MM.1S (cell line): ENCODE data around the gene COPB2.

Experiments
- DNase-seq: peaks from one replicate; pipeline ENCODE4 v3.0.0-alpha.2; 2015
- H2AFZ ChIP-seq: fragments of 300-600 bp; sonication (generic); 2 replicates; pipeline ENCODE4 v1.6.0; 2016; ENCODE audit warnings: antibody characterized with exemption, low read length
- H3F3A ChIP-seq: fragments of 300-600 bp; sonication (generic); 2 replicates; pipeline ENCODE4 v1.6.1; 2016; ENCODE audit warnings: mild to moderate bottlenecking, antibody characterized with exemption, low read length, moderate library complexity, mixed read lengths; ENCODE audit not compliant: insufficient read depth
- H3K27ac ChIP-seq: fragments of 300-600 bp; sonication (generic); 2 replicates; pipeline ENCODE4 v1.5.1; 2016; ENCODE audit warnings: mild to moderate bottlenecking, low read length
- H3K27me3 ChIP-seq: fragments of 300-600 bp; sonication (generic); replicated peaks from 2 replicates; pipeline ENCODE4 v1.6.0; 2016; ENCODE audit warnings: low read length; ENCODE audit not compliant: insufficient read depth
- H3K36me3 ChIP-seq: fragments of 300-600 bp; sonication (generic); replicated peaks from 2 replicates; pipeline ENCODE4 v1.6.1; 2016; ENCODE audit warnings: mild to moderate bottlenecking, low read length, mixed read lengths; ENCODE audit not compliant: insufficient read depth
- H3K4me1 ChIP-seq: fragments of 300-600 bp; sonication (generic); 2 replicates; pipeline ENCODE4 v1.6.1; 2016; ENCODE audit warnings: low read length, mixed read lengths
- H3K4me2 ChIP-seq: fragments of 300-600 bp; sonication (generic); 2 replicates; pipeline ENCODE4 v1.6.0; 2016; ENCODE audit warnings: low read depth, low read length
- H3K4me3 ChIP-seq: fragments of 300-600 bp; sonication (generic); 2 replicates; pipeline ENCODE4 v1.5.1; 2016; ENCODE audit warnings: low read length, mixed read lengths
- H3K79me2 ChIP-seq: fragments of 300-600 bp; sonication (generic); 2 replicates; pipeline ENCODE4 v1.6.1; 2016; ENCODE audit warnings: mixed run types, low read length, mixed read lengths
- H3K9ac ChIP-seq: fragments of 300-600 bp; sonication (generic); 2 replicates; pipeline ENCODE4 v1.6.1; 2016; ENCODE audit warnings: low read length, mixed read lengths
- H3K9me2 ChIP-seq: fragments of 300-600 bp; sonication (generic); replicated peaks from 2 replicates; pipeline ENCODE4 v1.6.1; 2016; ENCODE audit warnings: mild to moderate bottlenecking, low read length, mixed read lengths; ENCODE audit not compliant: insufficient read depth
- H3K9me3 ChIP-seq: fragments of 300-600 bp; sonication (generic); replicated peaks from 2 replicates; pipeline ENCODE4 v1.6.1; 2016; ENCODE audit warnings: mild to moderate bottlenecking, low read length, mixed read lengths; ENCODE audit not compliant: insufficient read depth
- H4K20me1 ChIP-seq: fragments of 300-600 bp; sonication (generic); 2 replicates; pipeline ENCODE4 v1.6.1; 2016; ENCODE audit warnings: mild to moderate bottlenecking, low read length, moderate library complexity, mixed read lengths; ENCODE audit not compliant: insufficient read depth
- EZH2 ChIP-seq: fragments of 300-600 bp; sonication (generic); optimal IDR thresholded peaks from 2 replicates; pipeline ENCODE3; 2017; ENCODE audit warnings: low read depth, mild to moderate bottlenecking, antibody characterized with exemption, low read length, mixed read lengths
- EZH2phosphoT487 ChIP-seq: fragments of 300-600 bp; sonication (generic); IDR thresholded peaks from 2 replicates; pipeline ENCODE4 v1.6.1; 2018; ENCODE audit warnings: antibody characterized with exemption, low read length
- TF ChIP-seq, protein P1 (sequence below): fragments of 300-600 bp; sonication (generic); IDR thresholded peaks from 2 replicates; pipeline ENCODE4 v1.5.1; 2016; ENCODE audit warnings: antibody characterized with exemption, low read length, mixed read lengths

COPB2 gene

DNA sequence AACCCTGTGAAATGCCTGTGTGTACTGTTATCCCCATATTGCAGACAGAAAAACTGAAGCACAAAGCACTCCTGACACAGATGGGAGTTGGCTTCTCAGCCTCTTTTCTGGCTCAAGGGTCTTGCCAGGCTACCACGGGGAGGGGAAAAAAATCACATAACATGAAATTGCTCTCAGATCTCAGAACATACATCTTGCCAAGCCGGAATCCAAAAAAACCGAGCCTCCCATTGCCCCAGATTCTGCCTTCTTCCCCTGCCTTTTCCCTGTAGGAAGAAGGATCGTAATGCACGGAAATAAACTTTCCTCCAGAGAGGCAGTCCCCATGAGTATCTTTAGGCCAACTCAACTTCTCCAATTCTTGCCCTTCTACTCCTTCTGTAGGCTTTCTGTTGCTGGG, 62.2 kb downstream of the COPB2 start:
- Histone ChIP-seq H3K4me1 (peaks cover 4% of the 10 kb centered on the region; the same call in 1 of the 2 replicates), H3K9ac (no peak overlapping the region), H3K27me3 (no peaks in the 10 kb centered on the region), H3F3A (no peaks in the 10 kb centered on the region), H3K79me2 (no peaks in the 10 kb centered on the region), H3K4me2 (no peak overlapping the region), H3K9me3 (no peaks in the 10 kb centered on the region), H4K20me1 (no peaks in the 10 kb centered on the region), H3K36me3 (no peaks in the 10 kb centered on the region), H3K27ac (no peak overlapping the region), H2AFZ (no peak overlapping the region), H3K4me3 (no peak overlapping the region), H3K9me2 (no peaks in the 10 kb centered on the region)
- TF ChIP-seq, protein P1, sequence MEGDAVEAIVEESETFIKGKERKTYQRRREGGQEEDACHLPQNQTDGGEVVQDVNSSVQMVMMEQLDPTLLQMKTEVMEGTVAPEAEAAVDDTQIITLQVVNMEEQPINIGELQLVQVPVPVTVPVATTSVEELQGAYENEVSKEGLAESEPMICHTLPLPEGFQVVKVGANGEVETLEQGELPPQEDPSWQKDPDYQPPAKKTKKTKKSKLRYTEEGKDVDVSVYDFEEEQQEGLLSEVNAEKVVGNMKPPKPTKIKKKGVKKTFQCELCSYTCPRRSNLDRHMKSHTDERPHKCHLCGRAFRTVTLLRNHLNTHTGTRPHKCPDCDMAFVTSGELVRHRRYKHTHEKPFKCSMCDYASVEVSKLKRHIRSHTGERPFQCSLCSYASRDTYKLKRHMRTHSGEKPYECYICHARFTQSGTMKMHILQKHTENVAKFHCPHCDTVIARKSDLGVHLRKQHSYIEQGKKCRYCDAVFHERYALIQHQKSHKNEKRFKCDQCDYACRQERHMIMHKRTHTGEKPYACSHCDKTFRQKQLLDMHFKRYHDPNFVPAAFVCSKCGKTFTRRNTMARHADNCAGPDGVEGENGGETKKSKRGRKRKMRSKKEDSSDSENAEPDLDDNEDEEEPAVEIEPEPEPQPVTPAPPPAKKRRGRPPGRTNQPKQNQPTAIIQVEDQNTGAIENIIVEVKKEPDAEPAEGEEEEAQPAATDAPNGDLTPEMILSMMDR, result no peak
- TF ChIP-seq EZH2phosphoT487 (no peak), EZH2 (no peak)
- DNase-seq, result no peak

DNA sequence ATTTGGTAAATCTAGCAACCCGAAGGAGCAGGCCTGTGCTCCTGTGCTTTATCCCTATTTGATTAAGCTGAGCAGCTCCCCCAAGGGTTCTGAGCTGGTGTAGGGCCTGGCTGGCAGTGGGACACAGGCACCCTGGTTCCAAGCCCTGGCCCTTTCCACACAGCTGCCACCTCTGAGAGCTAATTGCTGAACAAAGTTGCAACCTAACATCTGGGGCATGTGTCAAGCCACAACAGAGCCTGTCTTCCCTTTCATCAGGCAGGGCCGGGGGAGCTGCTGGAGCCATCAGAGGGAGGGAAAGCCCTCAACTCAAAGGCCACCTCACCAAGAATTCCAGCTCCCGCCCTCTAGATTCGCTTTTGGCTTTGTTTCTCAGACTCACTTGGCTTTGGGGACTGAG, 62.7 kb downstream of the COPB2 start:
- H3K9ac ChIP-seq, result no peak overlapping the region
- no peaks in the 10 kb centered on the region for H3K9me3 ChIP-seq
- no peaks in the 10 kb centered on the region for H3K27me3 ChIP-seq
- H3K9me2 ChIP-seq, result no peaks in the 10 kb centered on the region
- no peak overlapping the region for H3K27ac ChIP-seq
- H3K36me3 ChIP-seq, result no peaks in the 10 kb centered on the region
- no peaks in the 10 kb centered on the region for H4K20me1 ChIP-seq
- H3K4me2 ChIP-seq, result no peak overlapping the region
- DNase-seq, result no peak
- H2AFZ ChIP-seq, result no peak overlapping the region
- no peaks in the 10 kb centered on the region for H3K79me2 ChIP-seq
- H3K4me1 ChIP-seq, result peaks cover 4% of the 10 kb centered on the region; the same call in 1 of the 2 replicates
- TF ChIP-seq, protein P1, result no peak
- TF ChIP-seq EZH2phosphoT487 (no peak), EZH2 (no peak)
- H3F3A ChIP-seq, result no peaks in the 10 kb centered on the region
- H3K4me3 ChIP-seq, result no peak overlapping the region

DNA sequence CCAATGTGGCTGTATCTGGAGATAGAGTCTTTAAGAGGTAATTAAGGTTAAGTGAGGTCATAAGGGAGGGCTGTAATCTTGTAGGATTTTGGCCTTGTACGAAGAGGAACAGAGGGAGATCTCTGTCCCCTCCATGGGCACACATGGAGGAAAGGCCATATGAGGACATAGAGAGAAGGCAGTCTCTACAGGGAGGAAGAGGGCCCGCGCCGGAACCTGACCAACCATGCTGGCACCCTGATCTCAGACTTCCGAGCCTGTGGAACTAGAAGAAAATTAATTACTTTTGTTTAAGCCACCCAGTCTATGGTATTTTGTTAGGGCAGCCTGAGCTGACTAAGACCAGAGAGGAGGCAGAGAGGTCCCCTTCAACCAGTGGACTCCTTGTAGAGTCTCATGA, 63.3 kb downstream of the COPB2 start:
- Histone ChIP-seq H3K4me3 (no peak overlapping the region), H3K79me2 (no peaks in the 10 kb centered on the region), H3K9ac (no peak overlapping the region), H3K4me1 (peaks cover 4% of the 10 kb centered on the region; the same call in 1 of the 2 replicates), H3K27me3 (no peaks in the 10 kb centered on the region), H3F3A (no peaks in the 10 kb centered on the region), H4K20me1 (no peaks in the 10 kb centered on the region), H3K27ac (no peak overlapping the region), H3K9me2 (no peaks in the 10 kb centered on the region), H3K9me3 (no peaks in the 10 kb centered on the region), H3K36me3 (no peaks in the 10 kb centered on the region), H2AFZ (no peak overlapping the region), H3K4me2 (no peak overlapping the region)
- no peak for DNase-seq
- TF ChIP-seq, protein P1, result no peak
- TF ChIP-seq EZH2phosphoT487, result no peak
- TF ChIP-seq EZH2, result no peak

DNA sequence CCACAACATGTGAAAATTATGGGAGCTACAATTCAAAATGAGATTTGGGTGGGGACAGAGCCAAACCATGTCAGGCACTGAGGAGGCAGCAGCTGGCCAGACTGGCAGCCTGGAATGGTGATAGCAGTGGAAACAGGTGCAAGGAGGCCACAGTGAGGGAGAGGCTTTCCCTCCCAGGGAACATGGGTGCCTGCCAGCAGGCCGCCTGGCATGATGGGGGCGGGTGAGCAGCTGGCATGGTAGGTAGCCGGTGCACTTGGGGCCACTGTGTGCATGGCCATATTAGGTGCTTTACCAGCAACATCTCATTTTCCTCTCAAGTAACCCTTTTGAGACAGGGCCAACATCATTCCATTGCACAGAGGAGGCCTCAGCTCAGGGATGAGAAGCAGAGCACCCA, 63.9 kb downstream of the COPB2 start:
- Histone ChIP-seq H4K20me1 (no peaks in the 10 kb centered on the region), H3F3A (no peaks in the 10 kb centered on the region), H3K4me1 (peaks cover 4% of the 10 kb centered on the region; the same call in 1 of the 2 replicates), H3K27ac (no peak overlapping the region), H3K27me3 (no peaks in the 10 kb centered on the region), H3K79me2 (no peaks in the 10 kb centered on the region), H3K4me3 (no peak overlapping the region), H3K9ac (no peak overlapping the region), H2AFZ (no peak overlapping the region), H3K36me3 (no peaks in the 10 kb centered on the region), H3K9me2 (no peaks in the 10 kb centered on the region), H3K4me2 (no peak overlapping the region), H3K9me3 (no peaks in the 10 kb centered on the region)
- DNase-seq, result no peak
- no peak for TF ChIP-seq EZH2phosphoT487
- no peak for TF ChIP-seq EZH2
- TF ChIP-seq, protein P1, result no peak
